SU-DHL-6 (cell line): ENCODE data around the gene PLAC8.
"Not testable (repeated sequence)": the region's sequence is repeated elsewhere in the genome, so short reads cannot be mapped to it uniquely, and the experiment has no call there.

Experiments used
- H2AFZ ChIP-seq: fragments of 200-600 bp; sonication (generic); 2 replicates; pipeline ENCODE4 v1.6.1; 2014; ENCODE audit warnings: low read depth, mild to moderate bottlenecking, moderate library complexity, mixed read lengths, antibody characterized with exemption, low read length; ENCODE audit not compliant: severe bottlenecking
- H3F3A ChIP-seq: fragments of 200-600 bp; shearing (Covaris generic); 2 replicates; pipeline ENCODE4 v1.6.0; 2016; ENCODE audit warnings: antibody characterized with exemption, mild to moderate bottlenecking; ENCODE audit not compliant: insufficient read depth
- H3K27ac ChIP-seq: fragments of 200-600 bp; sonication (generic); 2 replicates; pipeline ENCODE4 v1.5.1; 2016; ENCODE audit warnings: low read depth, mild to moderate bottlenecking, low read length, moderate library complexity, mixed read lengths
- H3K27me3 ChIP-seq: fragments of 200-600 bp; sonication (generic), shearing (Covaris generic); 2 replicates; pipeline ENCODE4 v1.6.0; 2014; ENCODE audit warnings: mild to moderate bottlenecking, low read length
- H3K36me3 ChIP-seq: fragments of 200-600 bp; sonication (generic); 2 replicates; pipeline ENCODE4 v1.6.1; 2014; ENCODE audit warnings: mild to moderate bottlenecking, low read length, mixed read lengths
- H3K4me2 ChIP-seq: fragments of 300-600, 200-600 bp; shearing (Covaris generic), sonication (generic); 2 replicates; pipeline ENCODE4 v1.6.0; 2014; ENCODE audit warnings: low read length, low read depth, mild to moderate bottlenecking; ENCODE audit not compliant: poor library complexity, severe bottlenecking
- H3K4me3 ChIP-seq: fragments of 200-600 bp; sonication (generic); 2 replicates; pipeline ENCODE4 v1.5.1; 2014; ENCODE audit warnings: antibody characterized with exemption, low read length, mild to moderate bottlenecking, mixed read lengths; ENCODE audit not compliant: insufficient read depth, poor library complexity, severe bottlenecking
- H3K79me2 ChIP-seq: fragments of 200-600 bp; sonication (generic); 2 replicates; pipeline ENCODE4 v1.6.1; 2014; ENCODE audit warnings: mild to moderate bottlenecking, low read length, moderate library complexity; ENCODE audit not compliant: insufficient read depth
- H3K9ac ChIP-seq: fragments of 200-600 bp; sonication (generic); 2 replicates; pipeline ENCODE4 v1.7.0; 2014; ENCODE audit warnings: mild to moderate bottlenecking, low read length
- H3K9me2 ChIP-seq: fragments of 200-600 bp; sonication (generic); replicated peaks from 2 replicates; pipeline ENCODE4 v1.6.1; 2014; ENCODE audit warnings: low read length; ENCODE audit not compliant: insufficient read depth
- H3K9me3 ChIP-seq: fragments of 200-600 bp; sonication (generic); 2 replicates; pipeline ENCODE4 v1.6.1; 2014; ENCODE audit warnings: low read length, mixed read lengths; ENCODE audit not compliant: insufficient read depth
- H4K20me1 ChIP-seq: fragments of 200-600 bp; sonication (generic); 2 replicates; pipeline ENCODE4 v1.6.1; 2014; ENCODE audit warnings: low read depth, mild to moderate bottlenecking, antibody characterized with exemption, low read length, moderate library complexity, mixed read lengths
- EZH2phosphoT487 ChIP-seq: fragments of 200-600 bp; sonication (generic), shearing (Covaris generic); conservative IDR thresholded peaks from 2 replicates; pipeline ENCODE4 v1.6.1; 2018; ENCODE audit warnings: mild to moderate bottlenecking, antibody characterized with exemption, low read length, moderate library complexity, mixed read lengths
- TF ChIP-seq, protein P1 (sequence below): fragments of 200-600 bp; sonication (generic); IDR thresholded peaks from one replicate; pipeline ENCODE4 v1.5.1; 2017; ENCODE audit warnings: antibody characterized with exemption, mild to moderate bottlenecking, low read length, moderate library complexity; ENCODE audit not compliant: insufficient read depth, poor library complexity, severe bottlenecking

PLAC8 gene

DNA sequence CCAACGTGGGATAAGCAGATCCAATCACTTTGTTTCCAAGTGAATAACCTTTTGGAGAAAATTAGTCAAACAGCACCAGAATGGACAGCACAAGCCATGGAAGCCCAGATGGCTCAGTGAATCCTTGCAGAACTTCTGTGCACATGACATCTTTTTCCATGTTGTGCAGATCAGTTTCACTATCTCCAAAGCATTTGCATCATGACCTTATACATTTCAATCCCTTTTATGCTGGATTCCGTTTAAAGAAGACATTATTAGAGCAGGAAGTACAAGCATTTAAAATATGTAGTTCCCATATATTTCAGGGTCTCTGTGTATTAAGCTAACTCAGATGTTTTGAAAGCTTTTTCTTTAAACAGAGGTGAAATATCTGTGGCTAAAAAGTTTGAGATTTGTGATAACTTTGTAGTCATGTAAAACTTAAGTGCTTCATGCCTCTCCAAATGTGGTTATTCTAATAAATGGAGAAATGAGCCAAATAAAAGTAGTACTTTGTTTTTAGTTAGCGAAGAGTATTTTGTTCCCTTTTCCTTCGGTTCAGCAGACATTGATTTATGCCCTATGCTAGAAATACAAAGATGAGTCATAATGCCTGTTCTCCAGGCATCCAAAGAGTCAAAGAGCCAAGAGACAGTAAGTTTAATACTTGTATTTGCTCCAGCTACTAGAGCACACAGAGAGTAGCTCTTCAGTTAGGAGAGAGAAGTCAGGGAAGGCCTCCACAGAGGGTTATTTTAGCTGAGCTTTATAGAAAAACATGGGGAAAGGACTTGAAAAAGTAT lies 39.0 kb downstream of the PLAC8 start:
- H3K27me3 ChIP-seq = no peaks in the 10 kb centered on the region
- H4K20me1 ChIP-seq = no peaks in the 10 kb centered on the region
- H3K79me2 ChIP-seq = no peaks in the 10 kb centered on the region
- H2AFZ ChIP-seq = no peak overlapping the region
- H3K9me3 ChIP-seq = no peaks in the 10 kb centered on the region
- TF ChIP-seq, protein P1, sequence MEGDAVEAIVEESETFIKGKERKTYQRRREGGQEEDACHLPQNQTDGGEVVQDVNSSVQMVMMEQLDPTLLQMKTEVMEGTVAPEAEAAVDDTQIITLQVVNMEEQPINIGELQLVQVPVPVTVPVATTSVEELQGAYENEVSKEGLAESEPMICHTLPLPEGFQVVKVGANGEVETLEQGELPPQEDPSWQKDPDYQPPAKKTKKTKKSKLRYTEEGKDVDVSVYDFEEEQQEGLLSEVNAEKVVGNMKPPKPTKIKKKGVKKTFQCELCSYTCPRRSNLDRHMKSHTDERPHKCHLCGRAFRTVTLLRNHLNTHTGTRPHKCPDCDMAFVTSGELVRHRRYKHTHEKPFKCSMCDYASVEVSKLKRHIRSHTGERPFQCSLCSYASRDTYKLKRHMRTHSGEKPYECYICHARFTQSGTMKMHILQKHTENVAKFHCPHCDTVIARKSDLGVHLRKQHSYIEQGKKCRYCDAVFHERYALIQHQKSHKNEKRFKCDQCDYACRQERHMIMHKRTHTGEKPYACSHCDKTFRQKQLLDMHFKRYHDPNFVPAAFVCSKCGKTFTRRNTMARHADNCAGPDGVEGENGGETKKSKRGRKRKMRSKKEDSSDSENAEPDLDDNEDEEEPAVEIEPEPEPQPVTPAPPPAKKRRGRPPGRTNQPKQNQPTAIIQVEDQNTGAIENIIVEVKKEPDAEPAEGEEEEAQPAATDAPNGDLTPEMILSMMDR = no peak
- no peak for TF ChIP-seq EZH2phosphoT487
- H3K9me2 ChIP-seq = no peaks in the 10 kb centered on the region
- no peak overlapping the region for H3K4me2 ChIP-seq
- no peak overlapping the region for H3K9ac ChIP-seq
- no peaks in the 10 kb centered on the region for H3K36me3 ChIP-seq
- no peak overlapping the region for H3K4me3 ChIP-seq
- H3K27ac ChIP-seq = no peak overlapping the region
- no peaks in the 10 kb centered on the region for H3F3A ChIP-seq

DNA sequence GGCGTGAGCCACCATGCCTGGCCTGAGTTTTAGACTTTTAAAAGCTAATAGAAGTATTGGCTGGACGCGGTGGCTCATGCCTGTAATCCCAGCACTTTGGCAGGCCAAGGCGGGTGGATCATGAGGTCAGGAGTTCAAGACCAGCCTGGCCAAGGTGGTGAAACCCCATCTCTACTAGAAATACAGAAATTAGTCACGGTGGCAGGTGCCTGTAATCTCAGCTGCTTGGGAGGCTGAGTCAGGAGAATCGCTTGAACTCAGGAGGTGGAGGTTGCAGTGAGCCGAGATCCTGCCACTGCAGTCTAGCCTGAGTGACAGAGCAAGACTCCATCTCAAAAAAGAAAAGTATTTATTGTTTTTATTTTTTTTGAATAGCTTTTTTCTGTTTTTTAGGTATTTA lies 39.7 kb downstream of the PLAC8 start:
- H4K20me1 ChIP-seq, H3K9ac ChIP-seq, H3K9me3 ChIP-seq, H3K4me2 ChIP-seq, H3F3A ChIP-seq, H3K4me3 ChIP-seq, H3K36me3 ChIP-seq, H3K79me2 ChIP-seq, H3K9me2 ChIP-seq, H3K27me3 ChIP-seq, H3K27ac ChIP-seq, H2AFZ ChIP-seq: not testable (repeated sequence)

DNA sequence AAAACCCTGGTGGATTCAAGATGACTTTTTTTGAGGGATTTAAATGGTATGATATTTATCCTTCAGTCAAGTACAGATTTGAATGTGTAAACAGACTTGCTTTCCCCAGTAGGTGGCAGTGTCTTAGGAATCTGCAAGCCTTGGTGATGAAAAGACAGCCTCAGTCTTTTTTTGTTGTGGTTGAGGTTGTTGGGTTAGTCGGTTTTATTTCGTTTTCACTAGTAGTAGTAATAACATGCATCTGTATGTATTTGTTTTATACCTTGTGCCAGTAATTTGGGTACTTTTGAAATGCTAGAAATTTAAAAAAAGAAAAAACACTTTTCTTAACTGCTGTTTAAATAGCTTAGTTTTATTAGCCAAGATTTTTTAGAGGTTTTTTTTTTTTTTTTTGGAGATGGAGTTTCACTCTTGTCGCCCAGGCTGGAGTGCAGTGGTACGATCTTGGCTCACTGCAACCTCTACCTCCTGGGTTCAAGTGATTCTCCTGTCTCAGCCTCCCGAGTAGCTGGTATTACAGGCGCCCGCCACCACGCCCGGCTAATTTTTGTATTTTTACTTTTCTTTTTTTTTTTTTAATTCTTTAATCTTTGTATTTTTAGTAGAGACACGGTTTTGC lies 40.3 kb downstream of the PLAC8 start:
- Histone ChIP-seq H3K9me3 (no peaks in the 10 kb centered on the region), H3K4me2 (no peak overlapping the region), H3K9me2 (no peaks in the 10 kb centered on the region), H4K20me1 (no peaks in the 10 kb centered on the region), H3K4me3 (no peak overlapping the region), H3K27ac (no peak overlapping the region), H3F3A (no peaks in the 10 kb centered on the region), H3K79me2 (no peaks in the 10 kb centered on the region), H2AFZ (no peak overlapping the region), H3K9ac (no peak overlapping the region), H3K36me3 (no peaks in the 10 kb centered on the region), H3K27me3 (no peaks in the 10 kb centered on the region)
- TF ChIP-seq, protein P1 = peak; percentile 39
- TF ChIP-seq EZH2phosphoT487 = no peak

DNA sequence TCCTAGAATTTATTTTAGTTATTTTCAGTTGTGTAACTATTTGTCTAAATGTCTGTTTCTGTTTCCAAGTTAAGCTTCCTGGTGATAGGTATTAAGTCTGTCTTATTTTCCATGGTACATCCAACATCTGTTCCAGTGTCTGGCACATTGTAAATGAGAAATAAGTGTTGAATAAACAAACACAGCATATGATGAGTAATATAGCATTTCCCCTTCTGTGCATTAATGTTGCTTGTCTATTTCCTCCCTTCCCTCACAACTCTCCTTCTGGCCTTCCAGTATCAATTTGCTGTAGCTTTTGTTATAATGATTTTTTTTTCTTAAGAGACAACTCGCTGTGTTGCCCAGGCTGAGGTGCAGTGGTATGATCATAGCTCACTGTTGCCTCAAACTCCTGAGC lies 43.4 kb downstream of the PLAC8 start:
- H3K27me3 ChIP-seq = no peaks in the 10 kb centered on the region
- no peaks in the 10 kb centered on the region for H3K79me2 ChIP-seq
- H3K9me2 ChIP-seq = no peaks in the 10 kb centered on the region
- no peak overlapping the region for H3K4me2 ChIP-seq
- H3K36me3 ChIP-seq = no peaks in the 10 kb centered on the region
- H3K9ac ChIP-seq = no peak overlapping the region
- H3K27ac ChIP-seq = no peak overlapping the region
- H4K20me1 ChIP-seq = no peaks in the 10 kb centered on the region
- no peak overlapping the region for H2AFZ ChIP-seq
- H3K4me3 ChIP-seq = no peak overlapping the region
- H3K9me3 ChIP-seq = no peaks in the 10 kb centered on the region
- no peaks in the 10 kb centered on the region for H3F3A ChIP-seq
- TF ChIP-seq EZH2phosphoT487 = no peak
